HFFc6 (cell line): ENCODE measurements around the gene TMCC1. TPM values are rescaled to one million over a fixed set of nuclear protein-coding genes. Genes with fewer than 3 reads are reported as not detected.

Experiments used
- DNase-seq: peaks from one replicate; pipeline ENCODE4 v3.0.0-alpha.2; 2018
- H3K27ac Mint-ChIP-seq: 2 replicates; pipeline ENCODE4 v1.8.0; 2020; ENCODE audit warnings: mild to moderate bottlenecking, mixed read lengths
- H3K27me3 Mint-ChIP-seq: 2 replicates; pipeline ENCODE4 v1.8.0; 2021; ENCODE audit warnings: mild to moderate bottlenecking, moderate library complexity, mixed read lengths; ENCODE audit not compliant: insufficient read depth
- H3K36me3 Mint-ChIP-seq: 2 replicates; pipeline ENCODE4 v1.8.0; 2021; ENCODE audit warnings: low read depth, mixed read lengths
- H3K4me1 Mint-ChIP-seq: 2 replicates; pipeline ENCODE4 v1.8.0; 2020; ENCODE audit warnings: low read depth, mixed read lengths
- H3K4me3 Mint-ChIP-seq: 2 replicates; pipeline ENCODE4 v1.8.0; 2020; ENCODE audit warnings: mild to moderate bottlenecking, moderate library complexity, mixed read lengths
- H3K9me3 Mint-ChIP-seq: 2 replicates; pipeline ENCODE4 v1.8.0; 2020; ENCODE audit warnings: mild to moderate bottlenecking, mixed read lengths
- CTCF ChIP-seq: fragments of 200-600 bp; sonication (generic); IDR thresholded peaks from 2 replicates; pipeline ENCODE4 v1.5.0; 2021; ENCODE audit warnings: antibody characterized with exemption, mild to moderate bottlenecking
- total RNA-seq, 6 experiments: library from RNA; stranded (reverse); fragmentation: NEBNext Ultra II Directional; extraction: Animal tissue kit (Norgen Biotek cat#: 25700); gene quantifications; 2 replicates in 1 of 6; 3 replicates in 5 of 6; pipeline ENCODE4 v1.2.3, GENCODE V29; 2021

The TMCC1 gene
- total RNA-seq, 6 experiments from 2014 or later = 14.3 to 20.8 (median 16.7) TPM

GRCh38 chr3:129927072-129927471 lies 33.6 kb upstream of the TMCC1 start:
- peaks cover 12% of the 10 kb centered on the region for H3K27me3 Mint-ChIP-seq
- peaks cover 13% of the 10 kb centered on the region for H3K36me3 Mint-ChIP-seq
- H3K4me3 Mint-ChIP-seq = no peak overlapping the region
- TF ChIP-seq CTCF = no peak
- DNase-seq = no peak
- no peak overlapping the region for H3K27ac Mint-ChIP-seq
- no peaks in the 10 kb centered on the region for H3K4me1 Mint-ChIP-seq
- H3K9me3 Mint-ChIP-seq = peaks cover 22% of the 10 kb centered on the region

GRCh38 chr3:129919806-129920205 lies 26.3 kb upstream of the TMCC1 start:
- no peak for TF ChIP-seq CTCF
- H3K4me1 Mint-ChIP-seq = no peaks in the 10 kb centered on the region
- peaks cover 34% of the 10 kb centered on the region for H3K36me3 Mint-ChIP-seq
- H3K27ac Mint-ChIP-seq = no peak overlapping the region
- DNase-seq = no peak
- H3K4me3 Mint-ChIP-seq = no peak overlapping the region
- H3K27me3 Mint-ChIP-seq = peaks cover 14% of the 10 kb centered on the region
- peaks cover 57% of the 10 kb centered on the region for H3K9me3 Mint-ChIP-seq

- peaks cover 60% of the 10 kb centered on the region for H3K9me3 Mint-ChIP-seq
- no peaks in the 10 kb centered on the region for H3K4me1 Mint-ChIP-seq
- TF ChIP-seq CTCF = no peak
- H3K27ac Mint-ChIP-seq = no peak overlapping the region
- H3K4me3 Mint-ChIP-seq = no peak overlapping the region
- DNase-seq = no peak
- H3K27me3 Mint-ChIP-seq = peaks cover 14% of the 10 kb centered on the region
- peaks cover 36% of the 10 kb centered on the region for H3K36me3 Mint-ChIP-seq
Observed at GRCh38 chr3:129919357-129919756, 25.8 kb upstream of the TMCC1 start.

- Mint-ChIP-seq H3K27ac (no peak overlapping the region), H3K4me1 (no peaks in the 10 kb centered on the region), H3K9me3 (peaks cover 60% of the 10 kb centered on the region), H3K4me3 (no peak overlapping the region), H3K36me3 (peaks cover 36% of the 10 kb centered on the region), H3K27me3 (peaks cover 14% of the 10 kb centered on the region)
- no peak for DNase-seq
- TF ChIP-seq CTCF = no peak
Observed at GRCh38 chr3:129918461-129918860, 24.9 kb upstream of the TMCC1 start.

GRCh38 chr3:129917423-129918007 lies 24.0 kb upstream of the TMCC1 start:
- Mint-ChIP-seq H3K27ac (no peak overlapping the region), H3K4me1 (no peaks in the 10 kb centered on the region), H3K36me3 (peaks cover 36% of the 10 kb centered on the region), H3K4me3 (no peak overlapping the region), H3K27me3 (peaks cover 17% of the 10 kb centered on the region), H3K9me3 (peaks cover 56% of the 10 kb centered on the region)
- DNase-seq = no peak
- no peak for TF ChIP-seq CTCF

- H3K4me3 Mint-ChIP-seq = no peak overlapping the region
- no peak for DNase-seq
- TF ChIP-seq CTCF = no peak
- H3K27ac Mint-ChIP-seq = no peak overlapping the region
- peaks cover 41% of the 10 kb centered on the region for H3K9me3 Mint-ChIP-seq
- H3K27me3 Mint-ChIP-seq = peaks cover 11% of the 10 kb centered on the region
- peaks cover 32% of the 10 kb centered on the region for H3K36me3 Mint-ChIP-seq
- H3K4me1 Mint-ChIP-seq = no peaks in the 10 kb centered on the region; the same call in 1 of the 2 replicates
Observed at GRCh38 chr3:129913618-129914017, 20.1 kb upstream of the TMCC1 start.
